ENCODE measurements around the gene G0S2.

G0S2 gene

DNA sequence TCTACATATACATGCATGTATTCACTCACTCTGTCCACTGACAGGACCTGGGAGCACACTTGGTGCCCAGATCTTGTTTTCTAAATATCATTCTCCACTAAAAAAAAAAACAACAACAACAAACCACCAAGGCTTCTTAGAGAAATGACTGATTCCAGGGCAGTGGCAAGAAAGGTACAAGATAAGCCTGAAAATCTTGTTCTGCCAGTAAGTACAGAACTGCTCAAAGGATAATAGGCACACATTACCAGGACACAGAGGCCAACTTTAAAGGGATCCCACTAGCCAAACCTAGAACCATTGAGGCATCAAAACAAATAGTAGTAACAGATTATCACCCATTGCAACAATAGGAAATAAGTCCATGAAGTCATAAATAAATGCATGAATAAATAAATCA, 40.1 kb downstream of the G0S2 start:
- no peak overlapping the region for H3K27ac ChIP-seq (ENCODE audit: insufficient read depth in 1 of 2, low read depth in 1 of 2, low read length in 2 of 2, poor library complexity in 1 of 2, severe bottlenecking in 2 of 2)
- DNase-seq, result no peak
- H3K4me1 ChIP-seq (ENCODE audit: control extremely low read depth in 1 of 4, control insufficient read depth in 4 of 4, insufficient read depth in 4 of 4, low read length in 3 of 4), result no peaks in the 10 kb centered on the region
- H3K9me3 ChIP-seq (ENCODE audit: control extremely low read depth in 1 of 5, control insufficient read depth in 4 of 5, insufficient read depth in 2 of 5, low read depth in 1 of 5, low read length in 4 of 5), result no peaks in the 10 kb centered on the region
- no peak overlapping the region for H3K4me3 ChIP-seq (ENCODE audit: control insufficient read depth in 1 of 7, extremely low read depth in 1 of 7, insufficient read depth in 4 of 7, low read depth in 2 of 7, low read length in 6 of 7)
- ChIA-PET CTCF (no interaction called here), POLR2A (no interaction called here)
- H3K27me3 ChIP-seq (replicated peaks in 2 of 5; ENCODE audit: control insufficient read depth in 4 of 5, insufficient read depth in 5 of 5, low read length in 4 of 5), result no peaks in the 10 kb centered on the region
- no peaks in the 10 kb centered on the region for H3K36me3 ChIP-seq (ENCODE audit: control insufficient read depth in 4 of 4, insufficient read depth in 4 of 4, low read length in 3 of 4)

GRCh38 chr1:209717818-209718217, 42.6 kb downstream of the G0S2 start:
- H3K9me3 ChIP-seq (ENCODE audit: control extremely low read depth in 1 of 5, control insufficient read depth in 4 of 5, insufficient read depth in 2 of 5, low read depth in 1 of 5, low read length in 4 of 5), result no peaks in the 10 kb centered on the region
- H3K36me3 ChIP-seq (ENCODE audit: control insufficient read depth in 4 of 4, insufficient read depth in 4 of 4, low read length in 3 of 4), result no peaks in the 10 kb centered on the region
- no peak overlapping the region for H3K4me3 ChIP-seq (ENCODE audit: control insufficient read depth in 1 of 7, extremely low read depth in 1 of 7, insufficient read depth in 4 of 7, low read depth in 2 of 7, low read length in 6 of 7)
- 100% methylated on average over 1 of the region's 2 CpGs for WGBS (ENCODE audit: insufficient coverage)
- no peak for DNase-seq
- no peak overlapping the region for H3K27ac ChIP-seq (ENCODE audit: insufficient read depth in 1 of 2, low read depth in 1 of 2, low read length in 2 of 2, poor library complexity in 1 of 2, severe bottlenecking in 2 of 2)
- ChIA-PET CTCF (no interaction called here), POLR2A (no interaction called here)
- H3K4me1 ChIP-seq (ENCODE audit: control extremely low read depth in 1 of 4, control insufficient read depth in 4 of 4, insufficient read depth in 4 of 4, low read length in 3 of 4), result no peaks in the 10 kb centered on the region
- H3K27me3 ChIP-seq (replicated peaks in 2 of 5; ENCODE audit: control insufficient read depth in 4 of 5, insufficient read depth in 5 of 5, low read length in 4 of 5), result no peaks in the 10 kb centered on the region

GRCh38 chr1:209720326-209720725, 45.1 kb downstream of the G0S2 start:
- WGBS (ENCODE audit: insufficient coverage), result 95% methylated on average over 4 of the region's 4 CpGs

DNA sequence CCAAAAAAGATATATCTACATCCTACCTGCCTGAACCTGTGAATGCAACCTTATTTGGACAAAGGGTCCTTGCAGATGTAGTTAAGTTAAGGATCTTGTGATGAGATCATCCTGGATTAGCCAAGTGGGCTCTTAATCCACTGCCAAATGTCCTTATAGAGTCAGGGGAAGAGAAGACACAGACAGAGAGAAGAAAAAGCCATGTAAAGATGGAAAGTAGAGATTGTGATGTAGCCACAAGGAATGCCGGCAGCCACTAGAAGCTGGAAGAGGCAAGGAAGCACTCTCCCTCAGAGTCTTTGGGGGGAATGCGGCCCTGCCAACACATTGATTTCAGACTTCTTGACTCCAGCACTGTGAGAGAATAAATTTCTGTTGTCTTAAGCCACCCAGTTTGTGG, 45.6 kb downstream of the G0S2 start:
- Histone ChIP-seq H3K4me3 (ENCODE audit: control insufficient read depth in 1 of 7, extremely low read depth in 1 of 7, insufficient read depth in 4 of 7, low read depth in 2 of 7, low read length in 6 of 7) (no peak overlapping the region), H3K27me3 (replicated peaks in 2 of 5; ENCODE audit: control insufficient read depth in 4 of 5, insufficient read depth in 5 of 5, low read length in 4 of 5) (no peaks in the 10 kb centered on the region), H3K36me3 (ENCODE audit: control insufficient read depth in 4 of 4, insufficient read depth in 4 of 4, low read length in 3 of 4) (no peaks in the 10 kb centered on the region), H3K27ac (ENCODE audit: insufficient read depth in 1 of 2, low read depth in 1 of 2, low read length in 2 of 2, poor library complexity in 1 of 2, severe bottlenecking in 2 of 2) (no peak overlapping the region), H3K9me3 (ENCODE audit: control extremely low read depth in 1 of 5, control insufficient read depth in 4 of 5, insufficient read depth in 2 of 5, low read depth in 1 of 5, low read length in 4 of 5) (no peaks in the 10 kb centered on the region), H3K4me1 (ENCODE audit: control extremely low read depth in 1 of 4, control insufficient read depth in 4 of 4, insufficient read depth in 4 of 4, low read length in 3 of 4) (no peaks in the 10 kb centered on the region)
- no CpG with 5 or more reads among the region's 2 CpGs for WGBS (ENCODE audit: insufficient coverage)
- POLR2A ChIA-PET, result interaction anchor here (0.6 kb wide), 1 partner anchor 44 kb away, joined by 3 read pairs; no protein-coding TSS in a partner anchor
- CTCF ChIA-PET, result interaction anchor here (0.6 kb wide), 1 partner anchor 410 kb away, joined by 3 read pairs; no protein-coding TSS in a partner anchor
- DNase-seq, result no peak

More at GRCh38 chr1:209720326-209720725, 45.1 kb downstream of the G0S2 start:
- H3K9me3 ChIP-seq (ENCODE audit: control extremely low read depth in 1 of 5, control insufficient read depth in 4 of 5, insufficient read depth in 2 of 5, low read depth in 1 of 5, low read length in 4 of 5), result no peaks in the 10 kb centered on the region
- H3K36me3 ChIP-seq (ENCODE audit: control insufficient read depth in 4 of 4, insufficient read depth in 4 of 4, low read length in 3 of 4), result no peaks in the 10 kb centered on the region
- no peak overlapping the region for H3K27ac ChIP-seq (ENCODE audit: insufficient read depth in 1 of 2, low read depth in 1 of 2, low read length in 2 of 2, poor library complexity in 1 of 2, severe bottlenecking in 2 of 2)
- H3K4me3 ChIP-seq (ENCODE audit: control insufficient read depth in 1 of 7, extremely low read depth in 1 of 7, insufficient read depth in 4 of 7, low read depth in 2 of 7, low read length in 6 of 7), result no peak overlapping the region
- no peaks in the 10 kb centered on the region for H3K4me1 ChIP-seq (ENCODE audit: control extremely low read depth in 1 of 4, control insufficient read depth in 4 of 4, insufficient read depth in 4 of 4, low read length in 3 of 4)
- ChIA-PET CTCF (interaction anchor here (1.0 kb wide), 1 partner anchor 14 kb away, joined by 3 read pairs; no protein-coding TSS in a partner anchor), POLR2A (interaction anchor here (0.6 kb wide), 1 partner anchor 43 kb away, joined by 3 read pairs; no protein-coding TSS in a partner anchor)
- DNase-seq, result no peak
- no peaks in the 10 kb centered on the region for H3K27me3 ChIP-seq (replicated peaks in 2 of 5; ENCODE audit: control insufficient read depth in 4 of 5, insufficient read depth in 5 of 5, low read length in 4 of 5)

DNA sequence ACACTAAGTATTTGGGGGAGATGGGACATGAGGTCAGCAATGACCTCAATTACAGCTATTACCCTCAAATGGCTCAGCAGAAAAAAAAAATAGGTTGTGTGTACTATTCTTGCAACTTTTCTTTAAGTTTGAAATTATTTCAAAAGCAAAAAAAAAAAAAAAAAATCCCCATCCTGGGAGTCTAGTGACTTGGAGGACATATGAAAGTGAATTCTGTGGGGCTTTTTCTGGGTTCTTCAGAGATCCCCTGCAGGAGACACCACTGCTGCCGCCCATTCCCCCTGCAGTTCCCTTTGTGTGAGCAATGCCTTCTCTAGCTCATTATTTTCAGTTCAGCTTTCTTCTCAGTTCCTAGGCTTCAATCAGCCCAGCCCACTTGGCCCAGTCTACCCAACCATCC, 46.1 kb downstream of the G0S2 start:
- no peak overlapping the region for H3K4me3 ChIP-seq (ENCODE audit: control insufficient read depth in 1 of 7, extremely low read depth in 1 of 7, insufficient read depth in 4 of 7, low read depth in 2 of 7, low read length in 6 of 7)
- no peaks in the 10 kb centered on the region for H3K9me3 ChIP-seq (ENCODE audit: control extremely low read depth in 1 of 5, control insufficient read depth in 4 of 5, insufficient read depth in 2 of 5, low read depth in 1 of 5, low read length in 4 of 5)
- H3K36me3 ChIP-seq (ENCODE audit: control insufficient read depth in 4 of 4, insufficient read depth in 4 of 4, low read length in 3 of 4), result no peaks in the 10 kb centered on the region
- H3K27ac ChIP-seq (ENCODE audit: insufficient read depth in 1 of 2, low read depth in 1 of 2, low read length in 2 of 2, poor library complexity in 1 of 2, severe bottlenecking in 2 of 2), result no peak overlapping the region
- 100% methylated on average over 1 of the region's 1 CpG for WGBS (ENCODE audit: insufficient coverage)
- DNase-seq, result no peak
- POLR2A ChIA-PET, result no interaction called here
- H3K27me3 ChIP-seq (replicated peaks in 2 of 5; ENCODE audit: control insufficient read depth in 4 of 5, insufficient read depth in 5 of 5, low read length in 4 of 5), result no peaks in the 10 kb centered on the region
- H3K4me1 ChIP-seq (ENCODE audit: control extremely low read depth in 1 of 4, control insufficient read depth in 4 of 4, insufficient read depth in 4 of 4, low read length in 3 of 4), result no peaks in the 10 kb centered on the region
- CTCF ChIA-PET, result interaction anchor here (0.6 kb wide), 1 partner anchor 411 kb away, joined by 3 read pairs; no protein-coding TSS in a partner anchor

- ChIA-PET CTCF (no interaction called here), POLR2A (no interaction called here)
- H3K27me3 ChIP-seq (replicated peaks in 2 of 5; ENCODE audit: control insufficient read depth in 4 of 5, insufficient read depth in 5 of 5, low read length in 4 of 5), result no peaks in the 10 kb centered on the region
- WGBS (ENCODE audit: insufficient coverage), result 100% methylated on average over 1 of the region's 3 CpGs
- no peak overlapping the region for H3K27ac ChIP-seq (ENCODE audit: insufficient read depth in 1 of 2, low read depth in 1 of 2, low read length in 2 of 2, poor library complexity in 1 of 2, severe bottlenecking in 2 of 2)
- H3K36me3 ChIP-seq (ENCODE audit: control insufficient read depth in 4 of 4, insufficient read depth in 4 of 4, low read length in 3 of 4), result no peaks in the 10 kb centered on the region
- H3K9me3 ChIP-seq (ENCODE audit: control extremely low read depth in 1 of 5, control insufficient read depth in 4 of 5, insufficient read depth in 2 of 5, low read depth in 1 of 5, low read length in 4 of 5), result no peaks in the 10 kb centered on the region
- H3K4me3 ChIP-seq (ENCODE audit: control insufficient read depth in 1 of 7, extremely low read depth in 1 of 7, insufficient read depth in 4 of 7, low read depth in 2 of 7, low read length in 6 of 7), result no peak overlapping the region
- DNase-seq, result no peak
- no peaks in the 10 kb centered on the region for H3K4me1 ChIP-seq (ENCODE audit: control extremely low read depth in 1 of 4, control insufficient read depth in 4 of 4, insufficient read depth in 4 of 4, low read length in 3 of 4)
Observed at GRCh38 chr1:209723265-209723664, 48.1 kb downstream of the G0S2 start.

DNA sequence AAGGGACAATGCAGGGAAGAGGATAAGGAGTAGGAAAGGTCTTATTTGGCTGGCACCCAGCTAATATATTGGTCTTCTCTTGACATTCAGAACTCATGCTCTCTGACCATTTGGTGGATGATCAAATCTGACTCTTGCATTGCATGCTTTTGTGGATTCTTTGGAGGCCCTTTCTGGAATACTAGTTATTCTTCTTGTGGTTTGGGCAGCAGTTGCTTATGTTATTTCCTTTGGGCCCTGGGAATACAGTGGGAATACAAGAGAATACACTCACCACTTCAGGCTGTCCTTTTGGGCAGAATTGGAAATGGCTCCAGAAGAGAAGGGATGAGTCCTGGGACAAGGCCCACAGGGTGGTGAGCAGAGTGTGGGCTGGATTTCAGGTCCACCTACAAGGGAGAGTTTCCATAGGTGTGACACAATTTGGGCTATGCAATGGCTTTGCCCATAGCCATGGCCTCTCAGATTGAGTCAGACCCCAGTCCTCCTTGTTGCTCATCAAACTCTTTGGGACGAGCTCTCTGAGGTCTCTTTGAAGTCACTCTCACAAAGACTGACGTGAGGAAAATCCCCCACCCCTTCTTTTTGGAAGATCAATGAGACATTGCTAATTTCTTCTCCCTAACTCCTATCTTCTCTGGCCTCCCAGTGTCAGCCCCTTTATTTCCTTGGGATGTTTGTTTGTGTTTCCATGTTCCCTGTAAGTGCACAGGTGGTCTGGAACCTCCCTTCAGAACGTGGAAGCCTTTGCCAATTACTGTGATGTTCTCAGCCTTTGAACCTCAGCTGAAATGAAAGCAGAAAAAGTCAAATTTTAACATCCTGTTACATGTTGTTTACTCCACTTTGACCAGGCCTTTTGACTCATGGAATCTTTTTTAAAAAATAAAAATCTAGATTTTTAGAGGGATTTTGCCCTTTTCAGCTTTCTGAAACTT, 48.8 kb downstream of the G0S2 start:
- no peaks in the 10 kb centered on the region for H3K36me3 ChIP-seq (ENCODE audit: control insufficient read depth in 4 of 4, insufficient read depth in 4 of 4, low read length in 3 of 4)
- no peaks in the 10 kb centered on the region for H3K9me3 ChIP-seq (ENCODE audit: control extremely low read depth in 1 of 5, control insufficient read depth in 4 of 5, insufficient read depth in 2 of 5, low read depth in 1 of 5, low read length in 4 of 5)
- DNase-seq, result no peak
- H3K4me3 ChIP-seq (ENCODE audit: control insufficient read depth in 1 of 7, extremely low read depth in 1 of 7, insufficient read depth in 4 of 7, low read depth in 2 of 7, low read length in 6 of 7), result no peak overlapping the region
- CTCF ChIA-PET, result interaction anchor here (0.7 to 1.3 kb wide), 3 partner anchors 23 to 40 kb away, joined by 3 to 4 read pairs (median 3); no protein-coding TSS in a partner anchor
- 89% methylated on average over 3 of the region's 3 CpGs for WGBS (ENCODE audit: insufficient coverage)
- no peaks in the 10 kb centered on the region for H3K27me3 ChIP-seq (replicated peaks in 2 of 5; ENCODE audit: control insufficient read depth in 4 of 5, insufficient read depth in 5 of 5, low read length in 4 of 5)
- no peak overlapping the region for H3K27ac ChIP-seq (ENCODE audit: insufficient read depth in 1 of 2, low read depth in 1 of 2, low read length in 2 of 2, poor library complexity in 1 of 2, severe bottlenecking in 2 of 2)
- POLR2A ChIA-PET, result no interaction called here
- H3K4me1 ChIP-seq (ENCODE audit: control extremely low read depth in 1 of 4, control insufficient read depth in 4 of 4, insufficient read depth in 4 of 4, low read length in 3 of 4), result no peaks in the 10 kb centered on the region
